HUES64 (cell line): ENCODE data around the gene SCGB1A1.

Experiments used
- H3K27ac ChIP-seq: 2 replicates; pipeline ENCODE4 v1.7.0; 2013; ENCODE audit warnings: low read depth, low read length, inconsistent platforms
- H3K27me3 ChIP-seq: 2 replicates; pipeline ENCODE4 v1.6.1; 2013; ENCODE audit warnings: mild to moderate bottlenecking, low read length; ENCODE audit not compliant: insufficient read depth
- H3K36me3 ChIP-seq: 2 replicates; pipeline ENCODE4 v1.6.1; 2013; ENCODE audit warnings: mild to moderate bottlenecking, low read length; ENCODE audit not compliant: insufficient read depth
- H3K4me1 ChIP-seq: 2 replicates; pipeline ENCODE4 v1.6.1; 2013; ENCODE audit warnings: mild to moderate bottlenecking, low read length, moderate library complexity; ENCODE audit not compliant: insufficient read depth
- H3K4me3 ChIP-seq: 2 replicates; pipeline ENCODE4 v1.5.1; 2013; ENCODE audit warnings: mild to moderate bottlenecking, low read length, moderate library complexity
- H3K9ac ChIP-seq: 2 replicates; pipeline ENCODE4 v1.6.1; 2013; ENCODE audit warnings: mild to moderate bottlenecking, low read depth, low read length
- H3K9me3 ChIP-seq: 2 replicates; pipeline ENCODE4 v1.6.1; 2013; ENCODE audit warnings: low read depth, low read length; ENCODE audit not compliant: insufficient read depth
- whole genome bisulfite sequencing: fragments of 150-250, 120-280 bp; methylation state at CpG from one replicate; pipeline ENCODE4 v1.1.7; 2013; ENCODE audit warnings: missing lambda C conversion rate; 5-methylcytosine and 5-hydroxymethylcytosine counted together

SCGB1A1 gene

GRCh38 chr11:62399172-62399877 lies 19.5 kb upstream of the SCGB1A1 start:
- no peak overlapping the region for H3K9ac ChIP-seq
- no peaks in the 10 kb centered on the region for H3K9me3 ChIP-seq
- no peak overlapping the region for H3K4me3 ChIP-seq
- no peaks in the 10 kb centered on the region for H3K27me3 ChIP-seq
- no peak overlapping the region for H3K27ac ChIP-seq
- 84% methylated on average over 10 of the region's 10 CpGs for WGBS
- peaks cover 23% of the 10 kb centered on the region; the same call in 1 of the 2 replicates for H3K4me1 ChIP-seq
- H3K36me3 ChIP-seq = no peaks in the 10 kb centered on the region

GRCh38 chr11:62399878-62400266 lies 19.0 kb upstream of the SCGB1A1 start:
- 74% methylated on average over 7 of the region's 7 CpGs for WGBS
- no peak overlapping the region for H3K27ac ChIP-seq
- H3K9ac ChIP-seq = no peak overlapping the region
- H3K4me1 ChIP-seq = peaks cover 23% of the 10 kb centered on the region; the same call in 1 of the 2 replicates
- no peaks in the 10 kb centered on the region for H3K27me3 ChIP-seq
- H3K36me3 ChIP-seq = no peaks in the 10 kb centered on the region
- no peaks in the 10 kb centered on the region for H3K9me3 ChIP-seq
- H3K4me3 ChIP-seq = no peak overlapping the region

- WGBS = 98% methylated on average over 6 of the region's 6 CpGs
- Histone ChIP-seq H3K27me3 (no peaks in the 10 kb centered on the region), H3K4me1 (peaks cover 22% of the 10 kb centered on the region; the same call in 1 of the 2 replicates), H3K9me3 (no peaks in the 10 kb centered on the region), H3K9ac (no peak overlapping the region), H3K4me3 (no peak overlapping the region), H3K27ac (no peak overlapping the region), H3K36me3 (no peaks in the 10 kb centered on the region)
Observed at GRCh38 chr11:62400281-62400680, 18.6 kb upstream of the SCGB1A1 start.

- 92% methylated on average over 9 of the region's 9 CpGs for WGBS
- no peaks in the 10 kb centered on the region for H3K9me3 ChIP-seq
- no peaks in the 10 kb centered on the region for H3K27me3 ChIP-seq
- H3K4me3 ChIP-seq = no peak overlapping the region
- no peak overlapping the region for H3K9ac ChIP-seq
- H3K27ac ChIP-seq = no peak overlapping the region
- no peaks in the 10 kb centered on the region for H3K36me3 ChIP-seq
- peaks cover 19% of the 10 kb centered on the region; the same call in 1 of the 2 replicates for H3K4me1 ChIP-seq
Observed at GRCh38 chr11:62400760-62401159, 18.1 kb upstream of the SCGB1A1 start.

GRCh38 chr11:62401356-62401755 lies 17.5 kb upstream of the SCGB1A1 start:
- WGBS = 89% methylated on average over 5 of the region's 5 CpGs
- no peak overlapping the region for H3K9ac ChIP-seq

GRCh38 chr11:62401811-62402210 lies 17.0 kb upstream of the SCGB1A1 start:
- H3K27ac ChIP-seq = no peak overlapping the region
- H3K9ac ChIP-seq = no peak overlapping the region
- H3K36me3 ChIP-seq = no peaks in the 10 kb centered on the region
- H3K9me3 ChIP-seq = no peaks in the 10 kb centered on the region
- H3K27me3 ChIP-seq = no peaks in the 10 kb centered on the region
- WGBS = 81% methylated on average over 7 of the region's 7 CpGs
- peaks cover 19% of the 10 kb centered on the region; the same call in 1 of the 2 replicates for H3K4me1 ChIP-seq
- H3K4me3 ChIP-seq = no peak overlapping the region

More at GRCh38 chr11:62401356-62401755, 17.5 kb upstream of the SCGB1A1 start:
- no peaks in the 10 kb centered on the region for H3K9me3 ChIP-seq
- no peaks in the 10 kb centered on the region for H3K27me3 ChIP-seq
- no peaks in the 10 kb centered on the region for H3K36me3 ChIP-seq
- no peak overlapping the region for H3K27ac ChIP-seq
- no peak overlapping the region for H3K4me3 ChIP-seq
- H3K4me1 ChIP-seq = peaks cover 19% of the 10 kb centered on the region; the same call in 1 of the 2 replicates

- Histone ChIP-seq H3K9ac (no peak overlapping the region), H3K27me3 (no peaks in the 10 kb centered on the region), H3K4me3 (no peak overlapping the region), H3K36me3 (no peaks in the 10 kb centered on the region), H3K27ac (no peak overlapping the region), H3K4me1 (peaks cover 19% of the 10 kb centered on the region; the same call in 1 of the 2 replicates), H3K9me3 (no peaks in the 10 kb centered on the region)
- 77% methylated on average over 14 of the region's 15 CpGs for WGBS
Observed at GRCh38 chr11:62402226-62402959, 16.4 kb upstream of the SCGB1A1 start.

GRCh38 chr11:62402960-62403730 lies 15.7 kb upstream of the SCGB1A1 start:
- Histone ChIP-seq H3K27me3 (no peaks in the 10 kb centered on the region), H3K9ac (no peak overlapping the region), H3K4me1 (peaks cover 14% of the 10 kb centered on the region; the same call in 1 of the 2 replicates), H3K4me3 (no peak overlapping the region), H3K9me3 (no peaks in the 10 kb centered on the region), H3K27ac (no peak overlapping the region), H3K36me3 (no peaks in the 10 kb centered on the region)
- 95% methylated on average over 12 of the region's 12 CpGs for WGBS

GRCh38 chr11:62404435-62404834 lies 14.4 kb upstream of the SCGB1A1 start:
- Histone ChIP-seq H3K27ac (no peak overlapping the region), H3K4me1 (peaks cover 8% of the 10 kb centered on the region; the same call in 1 of the 2 replicates), H3K27me3 (no peaks in the 10 kb centered on the region), H3K9ac (no peak overlapping the region), H3K36me3 (no peaks in the 10 kb centered on the region), H3K9me3 (no peaks in the 10 kb centered on the region), H3K4me3 (no peak overlapping the region)
- 98% methylated on average over 6 of the region's 6 CpGs for WGBS

GRCh38 chr11:62404901-62405300 lies 13.9 kb upstream of the SCGB1A1 start:
- H3K4me1 ChIP-seq = peaks cover 8% of the 10 kb centered on the region; the same call in 1 of the 2 replicates
- H3K27me3 ChIP-seq = no peaks in the 10 kb centered on the region
- H3K27ac ChIP-seq = no peak overlapping the region
- no peak overlapping the region for H3K9ac ChIP-seq
- H3K9me3 ChIP-seq = no peaks in the 10 kb centered on the region
- no peaks in the 10 kb centered on the region for H3K36me3 ChIP-seq
- 88% methylated on average over 5 of the region's 5 CpGs for WGBS
- no peak overlapping the region for H3K4me3 ChIP-seq

GRCh38 chr11:62406034-62406433 lies 12.8 kb upstream of the SCGB1A1 start:
- Histone ChIP-seq H3K27ac (no peak overlapping the region), H3K36me3 (no peaks in the 10 kb centered on the region), H3K9me3 (no peaks in the 10 kb centered on the region), H3K4me3 (no peak overlapping the region), H3K27me3 (no peaks in the 10 kb centered on the region), H3K4me1 (peaks cover 8% of the 10 kb centered on the region; the same call in 1 of the 2 replicates), H3K9ac (no peak overlapping the region)
- 87% methylated on average over 4 of the region's 4 CpGs for WGBS
